Non-pigmented ciliary epithelial cell (primary cell): Measurements from ENCODE around the gene KRT83.
"Not testable (repeated sequence)": the region's sequence is repeated elsewhere in the genome, so short reads cannot be mapped to it uniquely, and the experiment has no call there.

Experiments
- DNase-seq: peaks from one replicate; pipeline ENCODE4 v3.0.0-alpha.2; 2010; ENCODE audit warnings: low read depth

The KRT83 gene

GRCh38 chr12:52308806-52309425, 12.3 kb downstream of the KRT83 start:
- DNase-seq, result no peak

DNA sequence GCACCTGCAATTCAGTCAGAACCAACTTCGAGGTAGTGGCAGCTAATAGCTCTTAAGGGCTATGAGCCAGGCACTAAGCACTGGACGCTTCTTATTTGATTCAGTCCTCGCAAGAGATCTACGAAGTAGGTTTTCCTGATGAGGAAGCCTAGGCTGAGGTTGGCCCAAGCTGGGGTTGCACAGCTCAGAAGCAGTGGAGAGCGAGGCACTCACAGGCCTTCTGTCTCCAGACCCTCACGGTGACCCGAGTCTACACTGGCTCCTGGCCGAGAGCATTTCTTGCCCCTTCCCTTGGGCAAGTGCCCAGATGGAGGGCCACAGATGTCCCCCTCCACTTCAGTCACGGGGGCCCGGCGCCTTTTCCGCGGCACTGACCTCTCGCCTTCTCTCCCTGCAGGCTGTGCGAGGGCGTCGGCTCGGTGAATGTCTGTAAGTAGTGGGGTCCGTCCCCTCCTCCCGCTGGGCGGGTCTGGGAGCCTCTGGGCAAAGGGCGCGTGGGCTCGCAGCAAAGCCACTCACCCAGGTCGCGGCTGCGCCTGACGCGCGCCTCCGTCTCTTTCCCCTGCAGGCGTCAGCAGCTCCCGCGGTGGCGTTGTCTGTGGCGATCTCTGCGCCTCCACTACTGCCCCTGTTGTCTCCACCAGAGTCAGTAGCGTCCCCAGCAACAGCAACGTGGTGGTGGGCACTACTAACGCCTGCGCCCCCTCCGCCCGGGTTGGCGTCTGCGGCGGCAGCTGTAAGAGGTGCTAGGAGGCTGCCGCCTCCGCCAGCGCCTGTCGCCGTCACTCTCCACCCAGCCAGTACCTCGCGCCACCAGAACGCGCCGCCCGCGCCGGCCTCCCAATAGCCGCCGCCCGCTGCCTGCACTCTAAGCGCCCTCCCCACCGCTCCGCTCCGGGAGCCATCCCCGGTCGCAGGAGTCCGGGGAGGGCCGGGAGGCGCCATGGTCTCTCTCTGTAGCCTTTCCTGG, 13.1 kb downstream of the KRT83 start:
- DNase-seq, result no peak

DNA sequence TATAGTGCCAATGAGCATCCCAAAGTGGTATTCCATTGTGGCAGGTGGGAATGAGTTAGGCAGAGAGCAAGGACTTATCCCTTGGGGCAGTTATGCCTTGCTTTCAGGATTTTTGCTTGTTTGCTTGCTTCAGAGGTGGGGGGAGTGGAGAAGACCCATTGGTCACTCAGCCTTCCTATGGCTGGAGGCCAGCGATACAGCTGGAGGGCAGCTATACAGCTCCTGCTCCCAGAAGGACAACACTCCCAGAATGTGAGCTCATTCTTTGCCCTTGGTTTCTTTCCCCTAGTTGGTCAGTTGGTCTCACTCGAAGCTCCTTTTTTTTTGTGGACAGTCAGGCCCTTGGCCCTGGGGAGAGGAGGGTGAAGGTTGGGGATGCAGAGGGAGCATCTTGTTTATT, 14.5 kb downstream of the KRT83 start:
- DNase-seq, result no peak

- DNase-seq, result no peak
These were observed 15.1 kb downstream of the KRT83 start for GRCh38 chr12:52305921-52306705.

GRCh38 chr12:52304941-52305411, 16.2 kb downstream of the KRT83 start:
- not testable (repeated sequence) for DNase-seq

DNA sequence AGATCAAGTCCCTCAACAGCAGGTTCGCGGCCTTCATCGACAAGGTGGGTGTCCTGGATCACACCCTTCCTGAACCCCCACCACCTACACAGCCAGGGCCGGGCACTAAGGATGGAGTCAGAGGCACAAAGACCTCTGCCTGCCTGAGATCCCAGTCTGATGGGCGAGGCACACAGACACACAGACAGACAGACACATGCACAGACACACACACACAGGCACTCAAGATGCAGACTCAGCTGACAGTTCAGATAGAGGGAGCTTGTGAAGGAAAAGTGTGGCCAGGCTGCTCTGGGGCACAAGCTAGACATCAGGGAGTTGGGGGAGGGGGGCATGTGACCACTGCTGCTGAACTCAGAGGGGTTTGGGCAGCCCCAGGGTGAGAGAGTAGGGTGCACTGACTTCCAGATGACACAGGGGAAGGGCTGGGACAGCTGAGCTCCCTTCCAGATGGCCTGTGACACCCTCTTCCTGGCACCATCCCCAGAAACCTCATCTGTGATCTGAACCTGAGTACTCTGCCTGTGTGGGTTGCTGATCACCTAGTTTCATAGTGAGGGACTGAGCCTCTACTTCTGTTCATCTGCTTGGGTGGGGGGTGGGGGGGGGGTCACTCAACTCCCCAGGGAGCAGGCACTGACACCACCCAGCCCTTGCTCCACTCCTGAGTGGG, 18.8 kb downstream of the KRT83 start:
- not testable (repeated sequence) for DNase-seq

DNA sequence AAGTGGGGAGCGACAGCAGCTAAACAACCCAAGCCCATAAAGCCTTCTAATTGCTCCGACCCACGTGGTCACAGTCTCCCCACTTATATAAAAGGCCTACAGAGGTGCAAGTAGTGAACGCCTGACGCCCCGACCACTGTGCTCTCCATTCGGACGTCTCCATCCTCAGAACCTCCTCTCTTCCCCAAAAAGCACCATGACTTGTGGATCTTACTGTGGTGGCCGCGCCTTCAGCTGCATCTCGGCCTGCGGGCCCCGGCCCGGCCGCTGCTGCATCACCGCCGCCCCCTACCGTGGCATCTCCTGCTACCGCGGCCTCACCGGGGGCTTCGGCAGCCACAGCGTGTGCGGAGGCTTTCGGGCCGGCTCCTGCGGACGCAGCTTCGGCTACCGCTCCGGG, 19.5 kb downstream of the KRT83 start:
- DNase-seq, result not testable (repeated sequence)

DNA sequence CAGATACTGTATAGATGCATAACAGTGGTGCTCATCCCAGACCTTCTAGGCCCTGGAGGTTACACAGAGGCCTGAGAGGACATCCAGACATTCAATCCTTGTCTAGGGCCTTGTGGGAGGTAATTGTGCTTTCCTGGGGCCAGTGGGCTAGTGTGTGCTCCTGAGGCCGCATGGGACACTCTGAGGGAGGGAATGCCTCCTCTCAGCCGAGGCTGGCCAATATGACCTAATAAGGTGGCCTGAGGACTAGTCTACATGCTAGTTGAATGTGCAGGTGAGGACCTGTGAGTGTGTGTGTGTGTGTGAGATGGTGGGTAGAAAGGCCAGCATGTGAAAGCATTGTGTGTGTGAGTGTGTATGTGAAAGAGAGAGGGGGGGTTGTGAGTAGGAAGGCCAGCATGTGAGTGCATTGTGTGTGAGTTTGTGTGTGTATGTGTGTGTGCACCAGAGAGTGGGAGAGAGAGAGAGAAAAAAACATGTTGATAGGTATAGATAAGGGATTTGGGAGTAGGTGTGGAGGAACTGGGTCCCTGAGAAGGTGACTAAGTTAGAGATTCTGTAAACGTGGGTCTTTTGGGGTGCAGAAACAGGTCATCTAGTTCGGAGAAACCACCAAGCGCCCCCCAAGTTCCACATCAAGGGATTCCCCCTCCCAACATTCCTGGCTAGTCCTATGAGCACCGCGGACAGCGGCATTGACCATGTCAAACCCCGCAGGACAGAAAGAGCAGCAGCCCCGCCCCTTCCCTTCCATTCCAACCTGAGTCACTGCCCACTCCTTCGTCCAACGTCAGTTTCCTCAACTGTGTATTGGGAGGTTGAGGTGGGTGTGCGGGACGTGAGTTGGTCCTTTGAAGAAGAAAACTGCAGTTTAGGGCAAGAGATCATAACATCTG, 20.2 kb downstream of the KRT83 start:
- no peak for DNase-seq

GRCh38 chr12:52298677-52299190, 22.5 kb downstream of the KRT83 start:
- DNase-seq, result no peak

DNA sequence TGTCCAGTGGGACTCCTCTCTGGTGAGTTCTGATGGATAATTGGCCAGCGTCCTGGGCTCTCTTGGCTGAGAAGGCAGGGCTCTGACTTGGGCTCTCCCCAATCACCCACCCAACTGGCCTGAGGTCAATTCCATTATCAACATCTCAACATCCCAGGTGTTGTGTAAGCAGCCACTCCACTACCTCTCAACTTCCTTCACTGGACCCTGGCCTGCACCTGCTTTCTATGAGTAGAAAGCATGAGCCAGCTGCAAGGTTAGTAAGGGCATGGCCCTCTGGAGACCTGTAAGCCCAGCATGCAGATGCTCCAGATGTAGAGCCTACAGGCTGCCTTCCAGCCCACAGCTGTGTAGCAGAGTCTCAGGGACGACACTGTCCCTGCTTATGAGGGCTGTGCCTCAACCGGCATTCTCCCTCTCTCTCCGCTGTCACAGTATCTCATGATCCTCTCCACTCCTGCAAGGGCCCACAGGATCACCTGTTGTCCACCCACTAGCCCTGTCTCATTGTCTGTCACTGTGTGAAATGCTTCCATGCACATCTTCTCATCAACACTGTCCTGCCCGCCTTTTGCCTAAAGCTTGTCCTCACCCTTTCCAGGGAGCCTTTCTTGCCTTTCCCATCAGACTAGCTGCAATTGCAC, 24.5 kb downstream of the KRT83 start:
- DNase-seq, result no peak

DNA sequence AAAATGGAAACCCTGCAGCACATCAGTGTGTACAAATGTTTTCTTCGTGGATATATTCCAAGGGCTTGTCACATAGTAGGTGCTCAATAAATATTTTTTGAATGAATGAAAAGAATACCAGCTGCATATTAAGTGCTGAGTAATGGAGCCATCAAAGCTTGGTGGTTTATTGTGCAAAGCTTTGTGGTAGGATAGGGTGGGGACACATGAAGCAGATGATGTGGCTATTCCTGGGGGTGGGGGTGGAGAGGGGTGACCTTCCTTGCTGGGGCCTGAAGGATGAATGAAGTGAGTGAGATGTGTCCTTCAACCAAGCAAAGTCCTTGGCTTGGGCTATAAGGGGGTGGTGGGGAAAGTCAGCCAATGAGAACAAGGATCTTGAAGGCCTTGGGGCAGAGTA, 25.5 kb downstream of the KRT83 start:
- no peak for DNase-seq

DNA sequence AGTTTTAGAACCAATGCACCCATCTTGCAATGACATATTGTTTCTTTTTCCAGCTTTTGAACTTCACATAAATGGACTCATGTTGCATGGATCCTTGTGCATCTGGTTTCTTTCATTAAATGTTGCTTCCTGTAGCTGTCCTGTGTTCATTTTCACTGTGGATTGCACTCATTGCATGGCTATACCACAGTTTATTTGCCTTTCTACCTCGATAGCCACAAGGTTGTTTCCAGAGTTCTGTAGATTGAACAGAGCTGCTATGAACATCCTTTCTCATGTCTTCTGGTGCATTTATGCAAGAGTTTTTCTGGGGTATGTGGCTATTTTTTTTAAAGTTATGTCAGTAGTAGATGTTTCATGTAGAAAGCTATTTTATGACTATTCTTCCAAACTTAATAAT, 26.4 kb downstream of the KRT83 start:
- no peak for DNase-seq

DNA sequence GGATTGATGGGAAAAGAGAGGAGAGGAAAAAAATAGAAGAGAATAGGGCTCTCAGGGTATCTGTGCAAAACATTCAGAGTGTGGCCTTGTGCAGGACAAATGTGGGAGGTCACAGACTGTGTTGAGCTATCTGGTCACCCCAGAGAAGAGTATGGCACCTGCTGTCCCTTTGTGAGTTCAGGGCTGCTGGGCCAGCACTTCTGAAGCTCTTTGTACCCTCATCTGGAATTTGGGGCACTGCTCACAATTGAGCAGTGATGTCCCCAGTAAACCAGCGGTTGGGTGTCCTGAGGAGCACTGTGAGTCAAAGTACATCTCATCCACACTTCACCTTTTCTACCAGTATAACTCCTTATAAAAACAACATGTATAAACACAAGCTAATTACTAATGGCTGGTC, 27.3 kb downstream of the KRT83 start:
- DNase-seq, result no peak

DNA sequence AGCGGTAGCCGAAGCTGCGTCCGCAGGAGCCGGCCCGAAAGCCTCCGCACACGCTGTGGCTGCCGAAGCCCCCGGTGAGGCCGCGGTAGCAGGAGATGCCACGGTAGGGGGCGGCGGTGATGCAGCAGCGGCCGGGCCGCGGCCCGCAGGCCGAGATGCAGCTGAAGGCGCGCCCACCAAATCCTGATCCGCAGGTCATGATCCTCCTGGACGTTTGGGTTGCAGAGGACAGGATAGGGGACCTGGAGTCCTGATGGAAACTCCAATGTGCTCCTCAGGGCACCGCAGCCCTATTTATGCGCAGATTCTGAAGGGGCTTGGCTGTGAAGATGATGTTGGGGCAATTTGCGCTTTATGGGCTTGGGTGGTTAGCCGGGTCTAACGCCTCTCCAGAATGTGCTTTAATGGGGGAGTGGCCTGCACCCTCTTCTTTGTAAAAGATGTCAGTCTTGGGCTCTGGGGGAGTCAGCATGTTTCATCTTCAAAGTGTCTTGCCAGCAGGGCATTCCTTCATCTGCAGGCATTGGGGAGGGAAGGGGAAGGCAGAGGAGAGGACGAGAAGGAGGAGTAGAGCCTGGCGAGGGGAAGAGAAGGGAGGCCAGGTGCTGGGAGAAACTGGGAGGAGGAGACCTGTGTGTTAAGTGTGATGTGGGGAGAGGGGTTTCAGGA, 29.8 kb downstream of the KRT83 start, which contains the start of gene KRT81:
Gene KRT81 (minus strand): TSS at position 268 of the 669 bp plus-strand sequence. CDS start 69 bp downstream, at position 199.
- no peak for DNase-seq

DNA sequence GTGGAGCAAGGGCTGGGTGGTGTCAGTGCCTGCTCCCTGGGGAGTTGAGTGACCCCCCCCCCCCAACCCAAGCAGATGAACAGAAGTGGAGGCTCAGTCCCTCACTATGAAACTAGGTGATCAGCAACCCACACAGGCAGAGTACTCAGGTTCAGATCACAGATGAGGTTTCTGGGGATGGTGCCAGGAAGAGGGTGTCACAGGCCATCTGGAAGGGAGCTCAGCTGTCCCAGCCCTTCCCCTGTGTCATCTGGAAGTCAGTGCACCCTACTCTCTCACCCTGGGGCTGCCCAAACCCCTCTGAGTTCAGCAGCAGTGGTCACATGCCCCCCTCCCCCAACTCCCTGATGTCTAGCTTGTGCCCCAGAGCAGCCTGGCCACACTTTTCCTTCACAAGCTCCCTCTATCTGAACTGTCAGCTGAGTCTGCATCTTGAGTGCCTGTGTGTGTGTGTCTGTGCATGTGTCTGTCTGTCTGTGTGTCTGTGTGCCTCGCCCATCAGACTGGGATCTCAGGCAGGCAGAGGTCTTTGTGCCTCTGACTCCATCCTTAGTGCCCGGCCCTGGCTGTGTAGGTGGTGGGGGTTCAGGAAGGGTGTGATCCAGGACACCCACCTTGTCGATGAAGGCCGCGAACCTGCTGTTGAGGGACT, 30.6 kb downstream of the KRT83 start:
- DNase-seq, result not testable (repeated sequence)

- DNase-seq, result not testable (repeated sequence)
These were observed 33.1 kb downstream of the KRT83 start for GRCh38 chr12:52287816-52288805.
